HK-2 (cell line): ENCODE data around the gene RUFY2.

Source experiments
- DNase-seq: peaks from one replicate; pipeline ENCODE4 v3.0.0-alpha.2; 2018; ENCODE audit not compliant: unreplicated experiment

The RUFY2 gene, protein sequence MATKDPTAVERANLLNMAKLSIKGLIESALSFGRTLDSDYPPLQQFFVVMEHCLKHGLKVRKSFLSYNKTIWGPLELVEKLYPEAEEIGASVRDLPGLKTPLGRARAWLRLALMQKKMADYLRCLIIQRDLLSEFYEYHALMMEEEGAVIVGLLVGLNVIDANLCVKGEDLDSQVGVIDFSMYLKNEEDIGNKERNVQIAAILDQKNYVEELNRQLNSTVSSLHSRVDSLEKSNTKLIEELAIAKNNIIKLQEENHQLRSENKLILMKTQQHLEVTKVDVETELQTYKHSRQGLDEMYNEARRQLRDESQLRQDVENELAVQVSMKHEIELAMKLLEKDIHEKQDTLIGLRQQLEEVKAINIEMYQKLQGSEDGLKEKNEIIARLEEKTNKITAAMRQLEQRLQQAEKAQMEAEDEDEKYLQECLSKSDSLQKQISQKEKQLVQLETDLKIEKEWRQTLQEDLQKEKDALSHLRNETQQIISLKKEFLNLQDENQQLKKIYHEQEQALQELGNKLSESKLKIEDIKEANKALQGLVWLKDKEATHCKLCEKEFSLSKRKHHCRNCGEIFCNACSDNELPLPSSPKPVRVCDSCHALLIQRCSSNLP

DNA sequence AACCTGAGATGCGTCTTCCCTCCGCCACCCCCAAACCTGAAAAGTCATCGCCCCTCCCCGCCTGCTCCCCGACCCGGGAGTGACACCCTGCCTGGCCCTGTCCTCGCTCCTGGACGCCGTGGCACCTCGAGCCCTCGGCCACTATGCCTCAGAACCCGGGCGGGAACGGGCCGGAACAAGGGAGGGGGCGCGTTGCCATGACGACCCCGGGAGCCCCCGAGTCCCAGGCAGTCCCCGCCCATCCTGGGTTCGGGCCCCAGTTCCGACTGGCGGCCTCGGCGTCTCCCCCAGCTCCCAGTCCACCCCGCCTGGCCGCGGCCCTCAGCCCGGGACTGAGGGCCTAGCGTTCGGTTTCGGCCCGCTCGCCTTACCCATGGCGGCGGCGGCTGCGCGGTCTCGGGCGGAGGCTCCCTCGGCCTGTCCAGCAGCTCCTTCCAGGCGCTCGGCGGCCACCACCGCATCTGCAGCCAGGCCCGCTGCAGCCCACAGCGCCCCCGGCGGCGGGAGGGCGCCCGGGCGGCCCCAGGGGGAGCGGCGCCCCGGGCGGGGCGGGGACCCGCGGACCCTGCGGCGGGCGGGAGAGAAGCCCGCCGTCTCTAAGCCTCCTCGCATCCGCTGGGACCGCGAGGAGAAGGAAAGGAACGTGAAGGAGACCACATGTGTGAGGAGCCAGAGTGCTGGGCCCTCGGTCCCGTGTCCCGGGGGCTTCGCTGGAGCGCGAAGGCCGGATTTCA is at the start of gene RUFY2:
Gene RUFY2 (minus strand): TSS at position 463 of the 734 bp plus-strand sequence. CDS start 88 bp downstream, at position 375.
- DNase-seq: peak; percentile 90

DNA sequence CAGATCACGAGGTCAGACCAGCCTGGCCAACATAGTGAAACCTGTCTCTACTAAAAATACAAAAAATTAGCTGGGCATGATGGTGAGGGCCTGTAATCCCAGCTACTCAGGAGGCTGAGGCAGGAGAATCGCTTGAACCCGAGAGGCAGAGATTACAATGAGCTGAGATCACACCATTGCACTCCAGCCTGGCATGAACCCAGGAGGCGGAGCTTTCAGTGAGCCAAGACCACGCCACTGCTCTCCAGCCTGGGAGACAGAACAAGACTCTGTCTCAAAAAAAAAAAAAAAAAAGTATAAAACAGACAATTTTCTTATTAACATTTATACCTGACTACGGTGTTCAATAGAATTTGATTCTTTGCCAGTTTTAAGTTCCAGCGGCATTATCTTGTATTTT is 42.6 kb upstream of the RUFY2 start:
- DNase-seq: peak; percentile 58

DNA sequence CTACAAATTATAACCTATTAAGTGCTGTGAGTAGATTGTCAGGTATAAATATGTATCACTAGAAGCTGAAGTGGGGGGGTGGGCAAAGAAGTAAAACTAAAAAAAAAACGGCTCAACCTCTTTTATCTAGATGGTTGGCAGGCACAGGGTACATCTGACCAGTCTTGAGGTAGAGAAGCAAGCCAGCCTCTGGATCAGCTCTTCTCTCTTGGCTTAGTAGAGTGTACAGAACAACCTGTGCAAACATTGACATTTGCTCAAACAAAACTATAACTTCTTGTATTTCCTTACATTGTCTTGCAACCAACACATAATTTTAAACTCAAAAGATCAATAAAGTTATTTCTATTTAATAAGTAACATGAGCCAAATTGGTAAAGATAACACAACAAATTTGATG is 39.1 kb upstream of the RUFY2 start:
- no peak for DNase-seq

GRCh38 chr10:68442971-68443370 is 35.9 kb upstream of the RUFY2 start:
- DNase-seq: no peak

DNA sequence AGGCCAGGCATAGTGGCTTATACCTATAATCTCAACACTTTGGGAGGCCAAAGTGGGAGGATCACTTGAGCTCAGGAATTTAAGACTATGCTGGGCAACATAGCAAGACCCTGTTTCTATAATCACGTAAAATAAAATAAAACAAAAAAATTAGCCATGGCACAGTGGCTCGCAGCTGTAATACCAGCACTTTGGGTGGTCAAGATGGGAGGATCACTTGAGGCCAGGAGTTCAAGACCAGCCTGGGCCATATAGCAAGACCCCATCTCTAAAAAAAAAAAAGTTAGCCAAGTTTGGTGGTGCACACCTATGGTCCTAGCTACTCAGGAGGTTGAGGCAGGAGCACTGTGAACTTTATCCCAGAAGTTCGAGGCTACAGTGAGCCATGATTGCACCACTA is 33.8 kb upstream of the RUFY2 start:
- no peak for DNase-seq

DNA sequence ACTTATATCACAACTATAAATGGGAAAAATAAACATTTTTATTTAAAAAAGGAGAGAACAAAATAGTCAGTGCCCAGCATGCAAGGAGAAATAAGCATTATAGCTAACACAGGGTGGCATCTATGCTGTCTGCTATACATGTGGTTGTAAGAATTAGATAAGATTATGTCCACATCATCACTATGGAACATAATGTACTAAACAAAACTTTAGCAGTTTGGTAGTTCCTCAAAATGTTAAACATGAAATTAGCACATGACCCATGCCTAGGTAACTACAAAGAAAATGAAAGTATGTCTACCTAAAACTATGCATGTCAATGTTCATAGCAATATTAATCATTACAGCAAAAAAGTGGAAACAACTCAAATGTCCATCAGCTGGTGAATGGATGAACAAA is 28.7 kb upstream of the RUFY2 start:
- no peak for DNase-seq

- DNase-seq: no peak
Measured at GRCh38 chr10:68434657-68435056, 27.6 kb upstream of the RUFY2 start.

DNA sequence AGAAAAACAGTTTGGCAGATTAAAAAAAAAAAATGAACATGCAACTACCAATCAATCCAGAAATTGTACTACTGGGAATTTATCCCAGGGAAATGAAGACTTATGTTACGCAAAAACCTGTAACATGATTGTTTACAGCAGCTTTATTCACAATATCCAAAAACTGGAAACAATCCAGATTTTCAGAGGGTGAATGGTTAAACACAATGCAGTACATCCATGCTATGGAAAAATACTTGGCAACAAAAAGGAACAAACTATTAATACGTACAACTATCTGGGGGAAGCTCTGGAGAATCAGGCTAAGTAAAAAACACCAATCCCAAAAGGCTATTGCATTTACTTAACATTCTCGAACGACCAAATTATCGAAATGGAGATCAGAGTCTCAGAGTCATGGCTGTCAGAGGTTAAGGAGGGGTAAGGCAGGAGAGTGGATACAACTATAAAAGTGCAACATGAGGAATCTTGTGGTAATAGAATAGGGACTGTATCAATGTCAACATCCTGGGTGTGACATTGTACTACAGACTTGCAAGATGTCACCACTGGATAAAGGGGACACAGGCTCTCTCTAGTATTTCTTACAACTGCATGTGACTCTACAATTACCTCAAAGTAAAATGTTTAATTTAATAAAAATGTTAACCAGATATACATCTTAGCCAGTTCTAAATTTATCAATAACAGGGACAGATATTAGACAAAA is 21.5 kb upstream of the RUFY2 start:
- DNase-seq: no peak

DNA sequence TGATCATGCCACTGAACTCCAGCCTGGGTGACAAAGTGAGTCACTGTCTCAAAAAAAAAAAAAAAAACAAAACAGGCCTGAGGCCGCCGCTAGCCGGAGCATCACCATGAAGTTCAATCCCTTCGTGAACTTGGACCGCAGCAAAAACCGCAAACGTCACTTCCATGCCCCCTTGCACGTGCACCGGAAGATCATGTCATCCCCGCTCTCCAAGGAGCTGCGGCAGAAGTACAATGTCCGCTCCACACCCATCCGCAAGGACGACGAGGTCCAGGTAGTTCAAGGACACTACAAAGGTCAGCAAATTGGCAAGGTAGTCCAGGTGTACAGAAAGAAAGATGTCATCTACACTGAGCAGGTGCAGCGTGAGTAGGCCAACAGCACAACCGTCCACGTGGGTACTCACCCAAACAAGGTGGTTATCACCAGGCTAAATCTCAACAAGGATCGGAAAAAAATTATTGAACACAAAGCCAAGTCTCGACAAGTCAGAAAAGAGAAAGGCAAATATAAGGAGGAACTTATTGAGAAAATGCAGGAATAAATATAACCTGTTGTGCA is 17.5 kb upstream of the RUFY2 start:
- DNase-seq: no peak

- DNase-seq: no peak
Measured at GRCh38 chr10:68423522-68423921, 16.4 kb upstream of the RUFY2 start.

- no peak for DNase-seq
Measured at GRCh38 chr10:68419376-68419775, 12.3 kb upstream of the RUFY2 start.

- no peak for DNase-seq
Measured at GRCh38 chr10:68408898-68409518, 1.9 kb upstream of the RUFY2 start.

DNA sequence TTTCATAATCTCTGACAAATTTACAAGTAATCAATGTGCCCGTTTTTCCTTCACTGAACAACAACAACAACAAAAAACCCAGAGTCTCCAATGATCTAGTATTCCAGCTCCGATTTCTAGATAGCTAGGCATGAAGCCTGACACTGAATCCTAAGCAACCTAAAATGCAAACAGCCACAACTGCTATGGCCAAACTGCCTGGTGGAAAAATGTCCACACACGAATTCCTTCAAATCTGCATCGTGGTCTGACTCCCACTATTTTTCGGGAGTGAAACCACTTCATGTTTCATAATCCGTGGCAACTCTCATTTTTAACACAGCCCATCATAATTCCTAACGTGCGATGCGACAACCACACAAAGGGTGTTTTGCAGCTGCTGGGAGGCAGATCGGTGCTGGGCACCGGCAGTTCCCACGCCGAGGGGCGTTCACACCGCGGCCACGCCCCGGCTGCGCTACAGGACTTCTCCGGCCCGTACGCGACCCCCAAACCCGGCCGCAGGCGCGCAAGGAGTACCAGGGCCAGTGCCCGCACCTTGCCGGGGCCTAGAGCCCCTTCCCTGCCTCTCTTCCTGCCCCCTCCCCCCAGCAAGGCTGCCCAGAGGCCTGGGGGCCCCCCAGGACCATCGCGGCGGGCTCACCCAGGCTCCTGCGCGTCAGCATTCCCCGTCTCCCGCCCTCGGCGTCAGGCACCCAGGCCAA is 814 bp downstream of the RUFY2 start:
- peak; percentile 65 for DNase-seq

GRCh38 chr10:68403701-68404100 is 3.4 kb downstream of the RUFY2 start:
- DNase-seq: no peak

GRCh38 chr10:68402276-68402675 is 4.8 kb downstream of the RUFY2 start:
- no peak for DNase-seq

- no peak for DNase-seq
Measured at GRCh38 chr10:68397005-68397404, 10.1 kb downstream of the RUFY2 start.

DNA sequence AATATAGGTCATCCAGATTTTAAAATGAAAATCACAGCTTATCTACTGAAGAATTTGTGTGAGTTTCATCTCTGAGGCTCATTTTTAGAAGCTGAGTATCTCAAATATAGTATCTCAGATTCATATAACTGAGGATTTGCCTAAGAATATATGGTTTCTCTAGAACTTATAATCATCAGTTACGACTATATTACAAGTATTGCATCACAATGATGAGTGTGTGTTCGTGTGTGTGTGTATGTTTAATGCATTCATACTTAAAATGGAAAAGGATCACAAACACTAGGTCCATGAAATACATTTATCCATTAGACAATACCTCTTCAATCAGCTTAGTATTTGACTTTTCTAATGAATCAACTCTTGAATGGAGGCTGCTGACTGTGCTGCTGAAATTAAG is 21.3 kb downstream of the RUFY2 start:
- no peak for DNase-seq

- no peak for DNase-seq
Measured at GRCh38 chr10:68371604-68372003, 35.5 kb downstream of the RUFY2 start.

DNA sequence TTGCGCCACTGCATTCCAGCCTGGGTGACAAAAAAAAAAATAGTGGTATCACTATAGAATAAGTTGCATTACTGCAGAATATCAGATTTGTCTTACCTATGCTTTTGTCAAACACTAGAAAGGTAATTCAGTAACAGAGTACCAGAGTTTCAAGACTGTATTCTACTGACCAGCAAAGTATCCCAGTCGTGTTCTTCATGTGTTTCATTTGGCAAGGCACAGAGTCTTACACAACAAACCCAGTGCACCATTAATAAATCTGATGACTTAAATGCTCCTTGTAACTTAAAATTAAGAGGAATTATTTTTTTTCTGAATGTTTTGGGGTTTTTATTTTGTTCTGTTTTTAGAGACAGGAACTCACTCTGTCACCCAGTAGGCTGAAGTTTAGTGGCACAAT is 40.0 kb downstream of the RUFY2 start:
- no peak for DNase-seq

- DNase-seq: no peak
Measured at GRCh38 chr10:68366600-68366999, 40.5 kb downstream of the RUFY2 start.

GRCh38 chr10:68365611-68366010 is 41.5 kb downstream of the RUFY2 start:
- DNase-seq: no peak
